ENCODE data around the gene LMAN1. TPM values are rescaled to one million over a fixed set of nuclear protein-coding genes. Genes with fewer than 3 reads are reported as not detected.

Gene LMAN1
- total and polyA plus RNA-seq, 10 of the 15 experiments (the other 5 are each of a cell fraction or from before 2014, with no cell fraction given): 15.0 to 78.9 (median 67.5) TPM

GRCh38 chr18:59385191-59385590 is 26.1 kb upstream of the LMAN1 start:
- Histone ChIP-seq H2AFZ (ENCODE audit: control insufficient read depth, low read depth, low read length) (no peak overlapping the region), H3K4me1 (ENCODE audit: control insufficient read depth, insufficient read depth, low read length) (no peaks in the 10 kb centered on the region), H4K20me1 (ENCODE audit: control insufficient read depth, insufficient read depth) (no peaks in the 10 kb centered on the region), H3K9me3 (replicated peaks; ENCODE audit: control insufficient read depth, insufficient read depth, low read length) (no peaks in the 10 kb centered on the region), H3K79me2 (ENCODE audit: control insufficient read depth, insufficient read depth, low read length) (no peaks in the 10 kb centered on the region), H3K4me2 (ENCODE audit: control insufficient read depth, insufficient read depth) (no peak overlapping the region), H3K27ac (ENCODE audit: control insufficient read depth, insufficient read depth) (no peak overlapping the region), H3K9ac (ENCODE audit: control insufficient read depth, insufficient read depth, low read length) (no peak overlapping the region), H3K36me3 (ENCODE audit: control insufficient read depth in 2 of 2, insufficient read depth in 2 of 2, low read length in 1 of 2) (no peaks in the 10 kb centered on the region), H3K27me3 (replicated peaks in 1 of 2; ENCODE audit: control insufficient read depth in 2 of 2, insufficient read depth in 2 of 2, low read length in 1 of 2) (peaks cover 0 to 4% of the 10 kb centered on the region in 2 experiments; a peak in 3 of 4 replicates), H3K4me3 (no peak overlapping the region)
- in situ Hi-C loops (cut with MboI): no loop called here
- 45% methylated on average over 4 of the region's 4 CpGs for WGBS (ENCODE audit: insufficient coverage, insufficient replicate concordance, low lambda C conversion rate, missing lambda C conversion rate)
- POLR2A ChIA-PET: no interaction called here
- FAIRE-seq: no peak
- intact Hi-C loops (cut with micrococcal nuclease; ENCODE audit: unreplicated experiment): no loop called here
- no peak for ATAC-seq
- CTCF ChIA-PET: interaction anchor here (0.7 kb wide), 1 partner anchor 190 kb away, joined by 5 read pairs; no protein-coding TSS in a partner anchor
- TF ChIP-seq FOXK2 (IDR thresholded peaks at IDR 0.05) (no peak), ASH2L (IDR thresholded peaks at IDR 0.05; ENCODE audit: borderline replicate concordance, low read depth) (no peak), SRF (IDR thresholded peaks at IDR 0.05; ENCODE audit: low read depth in 2 of 2, low read length in 2 of 2) (no peak), DPF2 (IDR thresholded peaks at IDR 0.05) (no peak), CBX5 (IDR thresholded peaks at IDR 0.05; ENCODE audit: low read depth) (no peak), KAT2A (conservative IDR thresholded peaks at IDR 0.05; ENCODE audit: control insufficient read depth, low read depth, low read length) (no peak), SREBF1 (IDR thresholded peaks at IDR 0.05; ENCODE audit: low read length) (no peak), SMARCA5 (IDR thresholded peaks at IDR 0.05) (no peak), RUNX3 (IDR thresholded peaks at IDR 0.05; ENCODE audit: low read length) (no peak), ZNF24 (IDR thresholded peaks at IDR 0.05) (no peak)
- no peak for DNase-seq (ENCODE audit: low read depth, low spot score)
- SMC1A ChIA-PET (ENCODE audit: uncharacterized antibody, unreplicated experiment): interaction anchor here (1.2 kb wide), 1 partner anchor 17 kb away, joined by 3 read pairs; no protein-coding TSS in a partner anchor
- RAD21 ChIA-PET (ENCODE audit: unreplicated experiment): no interaction called here
- no TSS peak for BruUV-seq (replicated peaks)

GRCh38 chr18:59383851-59384250 is 24.8 kb upstream of the LMAN1 start:
- Histone ChIP-seq H3K79me2 (ENCODE audit: control insufficient read depth, insufficient read depth, low read length) (no peaks in the 10 kb centered on the region), H3K9ac (ENCODE audit: control insufficient read depth, insufficient read depth, low read length) (no peak overlapping the region), H2AFZ (ENCODE audit: control insufficient read depth, low read depth, low read length) (no peak overlapping the region), H3K27ac (ENCODE audit: control insufficient read depth, insufficient read depth) (no peak overlapping the region), H4K20me1 (ENCODE audit: control insufficient read depth, insufficient read depth) (no peaks in the 10 kb centered on the region), H3K9me3 (replicated peaks; ENCODE audit: control insufficient read depth, insufficient read depth, low read length) (no peaks in the 10 kb centered on the region), H3K27me3 (replicated peaks in 1 of 2; ENCODE audit: control insufficient read depth in 2 of 2, insufficient read depth in 2 of 2, low read length in 1 of 2) (peaks cover 0 to 4% of the 10 kb centered on the region in 2 experiments; a peak in 3 of 4 replicates), H3K4me2 (ENCODE audit: control insufficient read depth, insufficient read depth) (no peak overlapping the region), H3K4me1 (ENCODE audit: control insufficient read depth, insufficient read depth, low read length) (no peaks in the 10 kb centered on the region), H3K4me3 (no peak overlapping the region), H3K36me3 (ENCODE audit: control insufficient read depth in 2 of 2, insufficient read depth in 2 of 2, low read length in 1 of 2) (no peaks in the 10 kb centered on the region)
- in situ Hi-C loops (cut with MboI) (no loop called here), intact Hi-C loops (cut with micrococcal nuclease; ENCODE audit: unreplicated experiment) (no loop called here)
- FAIRE-seq (no peak), ATAC-seq (no peak), DNase-seq (ENCODE audit: low read depth, low spot score) (no peak)
- ChIA-PET RAD21 (ENCODE audit: unreplicated experiment) (no interaction called here), CTCF (interaction anchor here (2.2 kb wide), 1 partner anchor 18 kb away, joined by 8 read pairs; no protein-coding TSS in a partner anchor), POLR2A (no interaction called here), SMC1A (ENCODE audit: uncharacterized antibody, unreplicated experiment) (interaction anchor here (0.6 to 1.2 kb wide), 3 partner anchors 18 to 566 kb away, joined by 3 read pairs; no protein-coding TSS in a partner anchor)
- 59% methylated on average over 6 of the region's 6 CpGs for WGBS (ENCODE audit: insufficient coverage, insufficient replicate concordance, low lambda C conversion rate, missing lambda C conversion rate)
- BruUV-seq (replicated peaks): no TSS peak
- no peak for TF ChIP-seq SP1 (IDR thresholded peaks at IDR 0.05; ENCODE audit: low read depth, low read length)
- TF ChIP-seq ZNF217 (IDR thresholded peaks at IDR 0.05): no peak

Measured in GM12878 (cell line).